Astrocyte of the spinal cord (primary cell): Measurements from ENCODE around the gene ANKS1B.

Experiments used
- DNase-seq: peaks from one replicate; pipeline ENCODE4 v3.0.0; 2011; ENCODE audit warnings: low read depth, low spot score
- H3K4me3 ChIP-seq: 2 replicates; pipeline ENCODE4 v1.5.1; 2011; ENCODE audit warnings: low read depth, mild to moderate bottlenecking, low read length, moderate library complexity
- in situ Hi-C: cut with HindIII; loops from 2 replicates; pipeline ENCODE4 v1.10.0; 2017; ENCODE audit warnings: low sequenced_read_pairs
- TF ChIP-seq, protein P1 (sequence below): IDR thresholded peaks from 2 replicates; pipeline ENCODE4 v1.5.1; 2012; ENCODE audit warnings: low read depth, mild to moderate bottlenecking, low read length, inconsistent platforms

ANKS1B gene

DNA sequence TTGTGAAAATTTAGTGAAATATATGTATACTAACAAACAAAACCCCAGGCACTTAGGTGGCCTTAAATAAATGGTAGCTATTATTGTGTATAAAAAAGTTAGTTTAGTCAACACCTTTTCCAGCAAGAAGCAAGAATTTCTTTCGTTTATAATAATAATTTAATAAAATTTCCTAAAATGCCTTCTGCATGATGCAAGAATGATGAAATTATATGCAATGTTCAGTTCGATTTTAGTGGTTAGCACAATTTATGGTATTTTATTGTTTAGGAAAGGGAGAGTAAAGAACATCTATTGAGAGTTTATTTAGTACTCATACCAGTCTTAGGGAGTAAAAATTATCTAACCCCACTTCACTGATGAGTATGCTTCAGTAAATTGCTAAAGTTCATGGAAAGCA is 1048.9 kb downstream of the ANKS1B start:
- H3K4me3 ChIP-seq: no peak overlapping the region
- TF ChIP-seq, protein P1, sequence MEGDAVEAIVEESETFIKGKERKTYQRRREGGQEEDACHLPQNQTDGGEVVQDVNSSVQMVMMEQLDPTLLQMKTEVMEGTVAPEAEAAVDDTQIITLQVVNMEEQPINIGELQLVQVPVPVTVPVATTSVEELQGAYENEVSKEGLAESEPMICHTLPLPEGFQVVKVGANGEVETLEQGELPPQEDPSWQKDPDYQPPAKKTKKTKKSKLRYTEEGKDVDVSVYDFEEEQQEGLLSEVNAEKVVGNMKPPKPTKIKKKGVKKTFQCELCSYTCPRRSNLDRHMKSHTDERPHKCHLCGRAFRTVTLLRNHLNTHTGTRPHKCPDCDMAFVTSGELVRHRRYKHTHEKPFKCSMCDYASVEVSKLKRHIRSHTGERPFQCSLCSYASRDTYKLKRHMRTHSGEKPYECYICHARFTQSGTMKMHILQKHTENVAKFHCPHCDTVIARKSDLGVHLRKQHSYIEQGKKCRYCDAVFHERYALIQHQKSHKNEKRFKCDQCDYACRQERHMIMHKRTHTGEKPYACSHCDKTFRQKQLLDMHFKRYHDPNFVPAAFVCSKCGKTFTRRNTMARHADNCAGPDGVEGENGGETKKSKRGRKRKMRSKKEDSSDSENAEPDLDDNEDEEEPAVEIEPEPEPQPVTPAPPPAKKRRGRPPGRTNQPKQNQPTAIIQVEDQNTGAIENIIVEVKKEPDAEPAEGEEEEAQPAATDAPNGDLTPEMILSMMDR: no peak
- in situ Hi-C loops: no loop called here
- DNase-seq: no peak

DNA sequence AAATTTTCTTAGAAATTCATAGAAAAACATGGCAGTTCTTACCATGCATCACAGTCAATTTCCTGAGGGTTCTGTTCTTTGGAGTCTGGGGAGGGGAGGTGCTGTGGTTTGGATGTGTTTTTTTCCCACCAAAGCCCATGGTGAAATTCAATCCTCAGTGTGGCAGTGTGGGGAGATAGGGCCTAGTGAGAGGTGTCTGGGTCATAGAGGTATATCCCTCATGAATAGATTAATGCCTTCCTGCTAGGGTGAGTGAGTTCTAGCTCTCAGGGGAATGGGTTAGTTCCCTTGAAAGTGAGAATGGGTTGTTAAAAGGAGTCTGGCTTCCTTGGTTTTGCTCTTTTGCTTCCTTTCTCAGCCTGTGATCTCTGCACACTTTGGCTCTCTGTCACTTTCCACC is 1061.9 kb downstream of the ANKS1B start:
- in situ Hi-C loops: no loop called here
- TF ChIP-seq, protein P1: no peak

DNA sequence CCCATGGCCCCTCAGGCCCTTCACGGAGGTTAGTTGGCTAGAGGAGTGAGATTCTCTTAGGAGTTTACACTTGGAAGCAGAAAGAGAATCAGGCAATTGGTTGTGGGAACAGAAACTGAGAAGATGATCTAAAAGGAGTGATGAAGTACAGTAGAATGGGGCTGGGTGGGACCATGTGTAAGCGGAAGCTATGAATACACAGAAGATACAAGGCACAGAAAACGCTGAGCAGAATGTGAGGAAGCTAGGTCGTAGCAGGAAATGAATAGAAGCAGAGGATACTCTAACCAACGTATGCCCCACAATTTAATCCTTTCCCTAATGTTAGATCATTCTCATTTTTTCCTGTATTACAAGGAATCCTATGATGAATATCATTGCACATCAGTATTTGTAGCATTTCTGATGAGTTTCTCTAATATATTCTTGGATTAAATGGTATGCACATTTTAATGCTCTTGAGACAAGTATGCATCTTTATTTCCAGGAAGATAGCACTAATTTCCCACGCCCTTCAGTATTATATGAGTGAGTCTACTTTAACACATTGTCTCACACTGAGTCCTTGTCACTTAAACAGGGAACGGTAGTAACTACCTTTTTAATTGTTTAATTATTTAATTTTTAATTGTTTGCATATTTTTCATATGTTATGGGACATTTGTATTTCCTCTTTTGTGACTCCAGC is 1066.4 kb downstream of the ANKS1B start:
- H3K4me3 ChIP-seq: no peak overlapping the region
- DNase-seq: no peak
- TF ChIP-seq, protein P1: no peak
- in situ Hi-C loops: no loop called here

More for the DNA sequence above, 1061.9 kb downstream of the ANKS1B start:
- no peak overlapping the region for H3K4me3 ChIP-seq
- DNase-seq: no peak

DNA sequence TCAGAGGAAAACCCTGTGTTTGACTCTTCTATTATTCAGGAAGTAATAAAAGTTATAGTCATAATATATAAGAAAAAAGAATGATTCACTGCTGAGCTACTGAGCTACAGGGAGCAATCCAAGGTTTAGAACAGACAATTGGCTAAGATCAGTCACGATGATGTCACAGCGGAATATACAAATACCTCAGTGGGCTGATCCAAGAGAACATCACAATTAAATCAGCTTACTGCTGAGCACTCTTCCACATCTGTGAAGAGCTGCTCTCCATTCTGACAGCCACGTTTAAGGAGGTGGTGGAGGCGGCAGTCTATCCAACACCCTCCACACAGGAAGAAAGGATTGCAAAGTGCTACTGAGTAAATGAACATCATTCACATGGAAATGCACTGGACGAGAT is 1068.6 kb downstream of the ANKS1B start:
- in situ Hi-C loops: no loop called here
- H3K4me3 ChIP-seq: no peak overlapping the region
- DNase-seq: peak; percentile 33
- TF ChIP-seq, protein P1: no peak

DNA sequence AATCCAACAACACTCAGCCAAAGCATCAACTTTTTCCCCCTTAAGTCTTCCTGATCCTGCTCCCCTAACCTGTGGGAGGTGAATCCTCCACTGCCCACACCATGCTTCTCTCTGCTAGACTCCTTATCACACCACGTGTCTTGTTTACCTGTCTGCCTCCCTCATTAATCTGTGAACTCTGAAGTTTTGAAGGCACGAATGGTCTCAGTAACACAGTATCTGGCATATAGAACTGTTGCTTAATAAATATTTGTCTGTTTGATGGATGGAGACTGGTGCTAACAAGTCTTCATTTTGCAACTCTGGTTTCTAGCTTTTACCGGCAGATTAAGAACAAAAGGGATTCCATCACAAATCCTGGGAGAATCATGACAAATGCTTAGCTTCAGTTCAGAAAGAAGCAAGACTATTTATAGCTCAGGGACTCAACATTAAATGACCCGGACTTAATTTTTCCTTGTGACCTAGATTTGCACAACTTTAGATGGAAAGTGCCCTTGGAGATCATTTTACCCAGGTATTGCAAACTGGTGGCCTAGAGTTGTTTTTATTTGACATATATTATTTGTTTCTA is 1072.2 kb downstream of the ANKS1B start:
- in situ Hi-C loops: no loop called here
- DNase-seq: no peak

DNA sequence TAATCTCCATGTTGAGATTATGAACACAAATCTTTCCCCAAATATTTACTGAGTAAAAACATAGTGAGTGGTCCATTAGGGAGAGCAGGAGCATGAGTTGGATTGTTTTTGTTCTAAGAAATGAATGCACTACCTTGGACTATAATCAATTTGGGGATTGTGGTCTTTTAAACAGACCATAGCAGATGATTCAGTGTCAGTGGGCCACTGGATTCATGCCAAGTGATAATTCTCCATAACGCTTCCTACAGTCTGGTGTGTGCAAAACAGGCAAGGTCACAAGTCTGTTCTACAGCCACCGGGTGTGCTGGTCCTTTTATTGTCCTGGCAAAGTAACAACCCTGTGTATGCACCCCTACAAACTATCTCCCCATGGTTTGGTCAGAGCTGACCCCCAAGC is 1073.3 kb downstream of the ANKS1B start:
- no peak for DNase-seq
- H3K4me3 ChIP-seq: no peak overlapping the region
- TF ChIP-seq, protein P1: no peak
- in situ Hi-C loops: no loop called here

More for the DNA sequence above, 1072.2 kb downstream of the ANKS1B start:
- H3K4me3 ChIP-seq: no peak overlapping the region
- TF ChIP-seq, protein P1: no peak
